ENCODE measurements around the gene ABHD15.

The ABHD15 gene, protein sequence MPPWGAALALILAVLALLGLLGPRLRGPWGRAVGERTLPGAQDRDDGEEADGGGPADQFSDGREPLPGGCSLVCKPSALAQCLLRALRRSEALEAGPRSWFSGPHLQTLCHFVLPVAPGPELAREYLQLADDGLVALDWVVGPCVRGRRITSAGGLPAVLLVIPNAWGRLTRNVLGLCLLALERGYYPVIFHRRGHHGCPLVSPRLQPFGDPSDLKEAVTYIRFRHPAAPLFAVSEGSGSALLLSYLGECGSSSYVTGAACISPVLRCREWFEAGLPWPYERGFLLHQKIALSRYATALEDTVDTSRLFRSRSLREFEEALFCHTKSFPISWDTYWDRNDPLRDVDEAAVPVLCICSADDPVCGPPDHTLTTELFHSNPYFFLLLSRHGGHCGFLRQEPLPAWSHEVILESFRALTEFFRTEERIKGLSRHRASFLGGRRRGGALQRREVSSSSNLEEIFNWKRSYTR

DNA sequence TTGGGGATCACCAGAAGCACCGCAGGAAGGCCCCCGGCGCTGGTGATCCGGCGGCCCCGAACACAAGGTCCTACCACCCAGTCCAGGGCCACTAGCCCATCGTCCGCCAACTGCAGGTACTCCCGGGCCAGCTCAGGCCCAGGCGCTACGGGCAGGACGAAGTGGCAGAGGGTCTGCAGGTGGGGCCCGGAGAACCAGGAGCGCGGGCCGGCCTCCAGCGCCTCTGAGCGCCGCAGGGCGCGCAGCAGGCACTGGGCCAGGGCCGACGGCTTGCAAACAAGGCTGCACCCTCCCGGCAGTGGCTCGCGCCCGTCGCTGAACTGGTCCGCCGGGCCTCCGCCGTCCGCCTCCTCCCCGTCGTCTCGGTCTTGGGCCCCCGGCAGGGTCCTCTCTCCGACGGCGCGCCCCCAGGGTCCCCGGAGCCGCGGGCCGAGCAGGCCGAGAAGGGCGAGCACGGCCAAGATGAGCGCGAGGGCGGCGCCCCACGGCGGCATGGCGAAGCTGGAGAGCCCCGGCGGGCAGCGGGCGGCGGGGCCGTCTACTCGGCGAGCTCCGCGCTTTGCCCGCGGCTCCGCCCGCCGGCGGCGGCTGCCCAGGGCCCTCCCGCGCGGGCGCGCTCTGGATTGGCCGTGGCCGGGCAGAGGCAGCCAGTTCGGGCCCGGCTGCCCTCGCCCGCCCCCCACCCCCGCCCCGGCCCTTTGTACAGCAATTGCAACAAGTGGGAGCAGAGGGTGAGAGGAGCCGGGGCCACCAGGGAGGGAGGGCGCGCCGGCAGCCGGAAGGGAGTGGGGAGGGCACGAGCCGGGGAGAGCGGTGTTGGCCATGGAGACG, at the start of gene ABHD15:
Gene ABHD15 (minus strand): TSS at position 565 of the 831 bp plus-strand sequence. CDS start 71 bp downstream, at position 494.
- DNase-seq: no peak

DNA sequence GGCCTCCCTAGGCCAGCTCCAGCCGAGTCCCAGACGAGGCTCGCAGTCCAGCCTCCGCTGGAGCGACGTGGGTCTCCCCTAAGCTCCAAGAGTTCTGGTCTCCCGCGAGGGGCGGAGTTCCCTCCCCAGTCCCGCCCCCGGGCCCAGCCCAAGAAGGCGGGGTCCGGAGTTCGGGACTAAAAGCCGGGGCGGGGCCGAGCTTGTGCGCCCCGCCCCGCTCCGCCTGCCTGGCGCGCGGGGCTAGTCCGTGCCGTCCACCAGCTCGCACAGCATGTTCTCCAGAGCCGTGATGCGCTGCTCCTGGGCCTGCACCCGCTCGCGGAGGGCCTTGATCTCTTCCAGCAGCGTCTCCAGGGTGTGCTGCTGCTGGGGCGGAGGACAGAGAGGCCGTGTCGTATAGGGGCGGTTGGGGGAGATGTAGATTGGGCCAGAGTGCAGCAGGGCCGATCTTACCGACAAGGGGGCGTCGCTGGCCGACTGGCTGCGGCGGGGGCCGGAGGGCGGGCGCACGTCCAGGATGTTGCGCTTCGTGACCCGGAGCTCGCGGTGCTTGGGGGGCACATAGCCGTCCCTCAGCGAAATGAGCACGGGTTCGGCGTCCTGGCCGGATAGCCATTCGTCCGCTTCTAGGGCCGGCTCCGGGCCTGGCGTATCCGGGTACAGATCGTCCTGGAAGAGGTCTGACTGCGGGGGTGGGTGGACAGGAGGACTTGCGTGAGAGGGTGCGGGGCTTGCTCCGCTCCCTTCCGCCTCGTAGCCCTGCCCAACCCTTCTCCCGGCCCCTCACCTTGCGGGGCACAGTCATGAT, 48.9 kb upstream of the ABHD15 start:
- peak; percentile 33 for DNase-seq

DNA sequence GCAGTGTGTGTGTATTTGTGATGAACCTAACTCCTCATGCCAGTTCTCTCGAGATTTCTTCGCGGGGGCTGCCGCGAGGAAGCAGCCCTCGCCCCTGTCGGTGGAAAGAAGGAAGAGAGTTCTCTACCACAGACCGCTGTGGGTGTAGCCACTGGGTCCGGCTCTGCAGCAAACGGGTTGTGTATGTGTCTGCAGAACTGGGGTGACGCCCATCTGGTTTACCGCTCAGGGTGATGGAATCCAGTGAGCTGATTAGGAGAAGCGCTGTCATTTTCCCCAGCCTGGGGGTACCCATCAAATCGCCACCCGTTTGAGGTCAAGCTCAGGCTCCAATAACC, 48.2 kb upstream of the ABHD15 start:
- DNase-seq: no peak

DNA sequence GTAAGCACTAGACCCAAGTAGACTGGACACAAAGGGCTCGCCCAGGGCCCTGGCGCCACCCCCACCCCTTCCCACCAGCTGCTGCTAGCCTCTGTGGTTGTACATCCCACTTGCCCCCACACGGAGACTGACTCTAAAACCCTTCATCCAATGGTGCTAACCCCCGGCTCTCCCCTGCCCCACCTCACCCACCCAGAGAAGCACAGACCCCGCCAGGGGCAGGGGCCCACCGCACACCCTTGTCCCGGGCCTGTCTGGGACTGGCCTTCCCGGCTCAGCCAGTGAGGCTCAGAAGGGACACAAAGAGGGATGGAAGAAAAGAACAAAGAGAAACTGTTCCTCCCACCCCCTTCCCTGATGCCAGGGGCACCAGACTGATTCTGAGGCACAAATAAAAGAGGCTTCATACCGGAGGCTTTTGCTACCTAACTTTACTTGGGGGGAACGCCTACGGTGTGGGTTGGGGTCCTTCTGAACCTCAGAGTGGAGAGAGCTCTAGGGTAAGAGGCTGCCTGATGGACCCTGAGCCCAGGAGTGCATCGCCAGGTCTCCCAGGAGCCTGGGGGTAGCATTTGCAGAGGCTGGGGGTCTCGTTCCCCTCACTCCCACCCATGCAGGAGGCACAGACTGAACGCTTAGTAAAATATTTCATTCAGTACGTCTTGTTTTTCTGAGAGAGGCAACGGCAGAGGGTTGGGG, 47.7 kb upstream of the ABHD15 start:
- DNase-seq: no peak

DNA sequence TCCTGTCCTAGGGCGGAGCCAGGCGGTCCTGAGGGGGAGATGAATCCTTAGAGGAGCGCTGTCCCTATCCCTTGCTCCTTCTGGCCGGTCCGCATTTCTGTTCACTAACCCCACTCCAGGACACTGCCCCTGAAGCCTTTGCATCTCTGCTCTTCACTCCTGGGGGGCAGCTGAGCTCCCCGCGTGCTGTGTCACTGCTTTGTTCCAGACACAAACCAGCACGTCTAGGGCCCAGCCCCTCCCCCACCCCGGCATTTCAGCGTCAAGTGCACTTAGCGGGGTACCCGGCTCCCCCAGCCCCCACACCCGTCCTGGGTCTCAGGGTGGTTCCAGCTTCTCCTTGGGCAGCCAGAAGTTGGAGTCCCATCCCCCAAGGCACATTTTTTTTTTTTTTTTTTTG, 47.0 kb upstream of the ABHD15 start:
- DNase-seq: no peak

DNA sequence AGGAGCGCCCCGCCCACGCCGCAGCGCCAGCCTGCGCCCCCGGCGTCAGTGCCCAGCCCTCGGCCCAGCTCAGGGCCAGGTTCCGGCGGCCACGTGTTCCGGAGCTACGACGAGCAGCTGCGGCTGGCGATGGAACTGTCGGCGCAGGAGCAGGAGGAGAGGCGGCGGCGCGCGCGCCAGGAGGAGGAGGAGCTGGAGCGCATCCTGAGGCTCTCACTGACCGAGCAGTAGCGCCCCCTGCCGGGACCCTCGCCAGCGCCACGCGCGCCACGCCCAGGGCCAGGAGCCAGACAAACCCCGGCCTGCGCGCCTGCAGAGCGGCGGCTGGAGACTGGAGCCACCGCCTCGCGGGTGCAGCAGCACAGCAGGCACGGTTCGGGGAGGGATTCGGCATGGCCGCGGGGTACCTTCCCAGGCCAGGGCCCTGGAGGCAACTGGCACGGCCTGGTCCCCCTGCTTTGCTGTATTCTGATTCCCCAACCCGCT, 46.6 kb upstream of the ABHD15 start:
- DNase-seq: no peak

DNA sequence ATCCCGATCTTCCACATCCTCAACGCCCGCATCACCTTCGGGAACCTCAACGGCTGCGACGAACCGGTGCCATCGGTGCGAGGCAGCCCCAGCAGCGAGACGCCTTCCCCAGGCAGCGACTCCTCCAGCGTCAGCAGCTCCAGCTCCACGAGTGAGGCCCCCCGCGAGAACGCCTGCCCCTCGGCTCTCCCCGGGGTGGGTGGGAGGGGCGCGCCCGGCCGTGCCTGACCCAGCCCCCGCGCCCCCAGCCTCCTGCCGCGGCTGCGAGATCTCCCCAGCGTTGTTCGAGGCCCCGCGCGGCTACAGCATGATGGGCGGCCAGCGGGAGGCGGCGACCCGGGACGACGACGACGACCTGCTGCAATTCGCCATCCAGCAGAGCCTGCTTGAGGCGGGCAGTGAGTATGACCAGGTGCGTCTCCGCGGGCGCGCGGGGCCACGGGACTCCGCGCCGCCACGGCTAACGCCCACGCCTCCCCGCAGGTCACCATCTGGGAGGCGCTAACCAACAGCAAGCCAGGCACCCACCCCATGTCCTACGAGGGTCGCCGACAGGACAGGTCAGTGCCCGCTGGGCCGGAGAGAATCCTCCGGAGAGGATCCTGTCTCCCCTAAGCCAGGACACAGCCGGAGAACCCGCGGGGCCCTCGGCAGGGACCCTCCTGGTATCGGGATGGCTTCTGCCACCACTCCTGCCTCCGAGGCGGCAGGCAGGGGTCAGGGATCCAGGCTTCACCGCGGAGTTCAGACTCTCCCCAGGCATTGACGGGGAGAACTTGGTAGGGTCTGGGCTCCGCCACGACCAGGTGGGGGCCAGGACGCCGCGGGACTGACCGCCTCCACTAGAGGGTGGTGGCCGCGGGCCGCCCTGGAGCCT, 45.8 kb upstream of the ABHD15 start:
- no peak for DNase-seq

DNA sequence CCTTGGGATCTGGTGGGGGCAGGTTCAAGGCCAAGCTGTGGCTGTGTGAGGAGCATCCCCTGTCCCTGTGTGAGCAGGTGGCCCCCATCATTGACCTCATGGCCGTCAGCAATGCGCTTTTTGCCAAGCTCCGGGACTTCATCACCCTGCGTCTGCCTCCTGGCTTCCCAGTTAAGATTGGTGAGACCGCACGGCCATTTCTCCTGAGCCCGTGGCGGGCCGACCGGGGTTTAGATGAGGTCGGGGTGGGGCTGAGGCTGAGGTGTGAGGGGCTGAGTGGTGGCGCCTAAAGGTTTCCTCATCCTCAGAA, 45.2 kb upstream of the ABHD15 start:
- no peak for DNase-seq

DNA sequence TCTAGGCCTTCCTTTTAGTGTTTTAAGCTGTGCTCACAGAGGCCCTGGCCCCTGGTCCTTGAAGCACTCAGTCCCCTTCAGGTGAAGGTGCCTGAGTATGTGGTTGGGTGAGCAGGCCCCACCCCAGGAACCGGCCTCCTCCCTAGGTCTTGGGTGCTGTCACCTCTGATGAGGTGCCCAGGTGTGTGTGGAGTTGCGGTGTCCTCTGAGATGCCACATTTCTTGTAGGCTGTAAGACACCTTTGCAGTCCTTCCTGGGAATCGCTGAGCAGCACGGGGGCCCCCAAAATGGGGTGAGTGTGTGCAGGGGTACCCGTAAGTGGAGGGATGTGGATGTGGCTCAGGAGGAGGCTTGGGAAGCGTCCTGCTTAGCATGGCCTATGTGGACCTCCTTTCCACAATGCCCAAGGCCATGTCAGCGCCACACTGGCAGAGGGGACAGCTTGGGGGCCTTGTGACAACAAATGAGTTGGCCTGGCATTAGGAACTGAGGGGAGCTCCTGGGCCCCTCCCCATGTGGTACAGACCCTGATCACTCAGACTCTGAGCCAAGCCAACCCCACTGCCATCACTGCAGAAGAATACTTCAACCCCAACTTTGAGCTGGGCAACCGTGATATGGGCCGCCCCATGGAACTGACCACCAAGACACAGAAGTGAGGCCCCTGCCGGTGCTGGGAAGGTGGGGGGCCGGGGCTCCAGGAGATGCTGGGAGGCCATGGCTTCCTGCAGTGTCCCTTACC, 44.7 kb upstream of the ABHD15 start:
- no peak for DNase-seq

DNA sequence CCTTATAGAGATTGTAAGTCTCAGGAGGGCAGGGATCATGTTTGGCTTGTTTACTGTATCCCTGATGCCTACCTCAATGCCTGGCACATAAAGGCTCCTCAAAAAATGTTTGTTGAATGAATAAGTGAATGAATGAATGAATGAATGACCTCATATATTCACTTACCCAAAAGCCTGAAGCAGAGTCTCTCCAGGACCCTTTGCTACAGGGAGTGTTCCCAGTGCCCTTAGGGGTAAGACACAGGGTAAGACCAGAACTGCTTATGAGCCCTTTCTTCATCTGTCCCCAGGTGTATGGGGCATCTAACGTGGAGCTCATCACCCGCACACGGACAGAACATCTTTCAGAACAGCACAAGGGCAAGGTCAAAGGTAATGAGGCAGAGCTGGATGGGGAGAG, 43.6 kb upstream of the ABHD15 start:
- no peak for DNase-seq

DNA sequence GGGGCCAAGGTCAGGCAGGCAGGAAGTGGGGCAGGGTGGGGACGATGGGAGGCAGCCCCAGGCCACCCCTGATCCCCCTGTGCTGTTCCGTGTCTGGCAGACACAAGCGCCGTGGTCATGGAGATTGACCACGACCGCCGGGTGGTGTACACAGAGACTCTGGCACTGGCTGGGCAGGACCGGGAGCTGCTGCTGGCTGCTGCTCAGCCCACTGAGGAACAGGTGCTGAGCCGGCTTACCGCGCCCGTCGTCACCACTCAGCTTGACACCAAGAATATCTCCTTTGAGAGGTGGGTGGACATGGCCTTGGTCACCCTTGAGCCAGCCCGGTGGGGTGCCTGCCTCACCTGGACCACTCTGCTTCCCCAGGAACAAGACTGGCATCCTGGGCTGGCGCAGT, 42.1 kb upstream of the ABHD15 start:
- DNase-seq: no peak

DNA sequence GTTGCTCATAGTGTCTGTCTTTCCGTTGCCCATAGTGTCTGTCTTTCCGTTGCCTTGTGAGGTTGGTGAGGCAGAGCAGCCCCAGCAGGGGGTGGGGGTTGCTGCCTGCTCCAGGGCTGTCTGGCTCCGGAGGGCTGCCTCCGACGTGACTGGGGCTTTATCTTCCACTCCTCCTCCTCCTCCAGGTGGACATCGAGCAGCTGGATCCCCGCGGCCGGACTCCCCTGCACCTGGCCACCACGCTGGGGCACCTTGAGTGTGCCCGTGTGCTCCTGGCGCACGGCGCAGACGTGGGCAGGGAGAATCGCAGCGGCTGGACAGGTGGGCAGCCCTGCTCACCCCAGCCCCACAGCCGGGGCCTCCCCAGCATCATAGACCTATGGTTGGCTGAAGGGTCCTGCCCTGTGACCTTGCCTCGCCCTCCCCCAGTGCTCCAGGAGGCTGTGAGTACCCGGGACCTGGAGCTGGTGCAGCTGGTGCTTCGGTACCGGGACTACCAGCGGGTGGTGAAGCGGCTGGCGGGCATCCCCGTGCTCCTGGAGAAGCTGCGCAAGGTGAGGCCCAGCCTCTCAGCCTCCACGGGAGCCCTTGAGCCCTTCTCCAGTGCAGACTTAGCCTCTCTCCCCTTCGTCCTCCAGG, 40.8 kb upstream of the ABHD15 start:
- no peak for DNase-seq

DNA sequence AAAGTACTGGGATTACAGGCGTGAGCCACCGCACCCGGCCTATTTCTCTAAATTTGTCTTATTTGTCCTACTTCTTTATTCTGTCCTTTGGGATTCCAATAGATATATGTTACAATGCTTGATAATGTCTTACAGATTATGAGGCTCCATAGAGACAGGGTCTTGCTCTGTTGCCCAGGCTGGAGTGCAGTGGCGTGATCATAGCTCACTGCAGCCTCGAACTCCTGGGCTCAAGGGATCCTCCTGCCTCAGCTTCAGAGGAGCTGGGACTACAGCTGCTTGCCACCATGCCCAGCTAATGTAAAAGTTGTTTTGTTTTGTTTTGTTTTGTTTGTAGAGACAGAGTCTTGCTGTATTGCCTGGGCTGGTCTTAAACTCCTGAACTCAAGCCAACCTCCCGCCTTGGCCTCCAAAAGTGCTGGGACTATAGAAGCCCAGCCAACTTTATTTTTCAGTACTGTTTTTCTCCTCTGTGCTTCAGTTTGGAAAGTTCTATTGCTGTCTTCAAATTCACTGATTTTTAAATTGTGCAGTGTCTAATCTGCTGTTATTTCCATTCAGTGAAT, 36.4 kb upstream of the ABHD15 start:
- DNase-seq: no peak

DNA sequence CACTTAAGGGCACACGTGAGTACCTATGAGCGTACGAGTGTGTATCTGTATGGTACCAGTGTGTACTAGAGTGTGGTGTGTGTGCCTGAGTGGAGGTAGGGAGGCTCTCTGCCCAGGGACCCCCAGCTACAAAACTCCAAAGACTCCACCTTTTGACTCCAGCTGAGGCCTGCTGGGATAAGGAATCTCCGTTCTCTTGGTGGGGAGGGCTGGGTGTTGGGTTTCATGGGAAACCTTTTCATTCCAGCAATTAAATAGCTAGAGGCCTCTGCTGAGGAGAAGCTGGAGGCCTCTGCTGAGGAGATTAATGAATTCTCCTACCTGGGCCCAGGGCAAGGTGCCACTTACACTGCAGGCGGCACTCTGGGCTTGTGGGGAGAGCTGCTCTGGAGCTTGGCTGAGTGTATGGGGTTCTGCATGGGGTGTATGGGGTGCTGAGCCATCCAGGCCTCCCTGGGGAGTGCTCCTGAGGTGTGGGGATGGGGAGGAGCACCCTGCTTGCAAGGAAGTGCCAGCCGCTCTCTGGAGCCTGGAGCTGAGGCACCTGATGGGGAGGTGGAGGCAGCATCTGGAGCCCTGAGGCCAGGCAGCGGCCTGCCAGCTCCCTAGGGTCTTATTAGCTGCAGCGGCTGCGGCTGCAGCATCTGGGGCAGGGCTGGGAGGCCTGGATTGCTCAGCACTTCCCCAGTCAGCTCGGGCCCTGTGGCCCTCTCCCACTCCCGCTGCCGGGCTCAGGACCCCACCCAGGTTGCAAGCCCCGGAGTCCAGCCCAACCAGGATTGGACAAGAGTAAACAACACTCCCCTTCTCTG, 30.7 kb upstream of the ABHD15 start:
- no peak for DNase-seq

DNA sequence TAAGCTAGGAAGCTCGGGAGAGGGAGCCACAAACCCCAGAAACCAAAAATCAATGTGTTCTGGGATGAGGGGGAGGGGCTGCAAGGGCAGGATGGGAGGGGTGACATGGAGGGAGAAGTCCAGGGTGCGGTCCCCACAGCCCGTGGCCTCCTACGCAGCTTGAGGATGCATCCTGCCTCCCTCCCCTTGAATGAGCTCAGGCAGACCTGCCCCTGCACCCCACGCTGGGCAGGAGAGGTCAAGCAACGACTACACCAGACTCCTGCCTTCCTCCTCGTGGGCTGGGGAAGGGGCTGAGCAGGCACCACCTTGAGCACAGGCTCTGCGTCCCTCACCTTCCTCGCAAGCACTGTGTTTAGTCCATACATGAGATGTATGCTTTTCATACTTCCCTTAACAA, 30.0 kb upstream of the ABHD15 start:
- DNase-seq: no peak

DNA sequence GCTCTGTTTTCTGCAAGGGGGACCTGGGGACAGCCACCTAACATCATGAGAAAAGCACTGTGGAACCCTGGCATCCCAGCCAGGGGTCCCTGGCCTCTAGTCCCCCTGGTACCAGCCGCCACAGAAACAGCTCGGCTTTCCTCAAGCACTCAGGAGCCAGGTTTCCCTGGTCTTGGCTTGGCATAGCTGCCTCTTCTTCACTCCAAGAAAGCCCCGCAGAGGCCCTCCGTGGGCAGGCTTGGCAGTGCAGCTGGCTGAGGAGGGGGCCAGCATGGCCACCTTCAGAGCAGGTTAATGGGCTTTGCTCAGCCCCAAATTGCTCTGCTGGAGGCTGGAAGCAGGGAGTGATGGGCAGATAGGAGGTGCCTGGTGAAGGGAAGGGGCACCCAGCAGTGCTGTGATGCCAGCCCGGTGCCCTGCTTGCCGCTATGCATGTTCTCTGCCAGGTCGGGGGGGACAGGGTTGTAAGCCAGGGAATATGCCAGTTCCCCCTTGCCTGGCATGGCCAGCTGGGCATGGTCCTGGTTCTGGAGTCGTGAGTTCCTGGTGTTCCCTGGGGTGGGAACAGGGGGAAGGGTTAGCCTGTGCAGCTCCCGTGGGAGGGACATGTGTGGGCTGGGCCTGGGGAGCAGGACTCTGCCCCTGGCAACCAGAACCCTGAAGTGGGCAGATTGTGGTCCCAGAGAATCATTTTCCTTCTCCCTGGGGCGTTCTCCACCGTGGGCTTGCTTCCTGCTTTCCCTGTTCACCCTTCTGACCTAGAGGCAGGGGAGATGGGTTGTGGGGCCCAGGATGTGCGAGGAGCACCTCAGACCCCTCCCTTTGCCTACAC, 29.3 kb upstream of the ABHD15 start:
- no peak for DNase-seq

DNA sequence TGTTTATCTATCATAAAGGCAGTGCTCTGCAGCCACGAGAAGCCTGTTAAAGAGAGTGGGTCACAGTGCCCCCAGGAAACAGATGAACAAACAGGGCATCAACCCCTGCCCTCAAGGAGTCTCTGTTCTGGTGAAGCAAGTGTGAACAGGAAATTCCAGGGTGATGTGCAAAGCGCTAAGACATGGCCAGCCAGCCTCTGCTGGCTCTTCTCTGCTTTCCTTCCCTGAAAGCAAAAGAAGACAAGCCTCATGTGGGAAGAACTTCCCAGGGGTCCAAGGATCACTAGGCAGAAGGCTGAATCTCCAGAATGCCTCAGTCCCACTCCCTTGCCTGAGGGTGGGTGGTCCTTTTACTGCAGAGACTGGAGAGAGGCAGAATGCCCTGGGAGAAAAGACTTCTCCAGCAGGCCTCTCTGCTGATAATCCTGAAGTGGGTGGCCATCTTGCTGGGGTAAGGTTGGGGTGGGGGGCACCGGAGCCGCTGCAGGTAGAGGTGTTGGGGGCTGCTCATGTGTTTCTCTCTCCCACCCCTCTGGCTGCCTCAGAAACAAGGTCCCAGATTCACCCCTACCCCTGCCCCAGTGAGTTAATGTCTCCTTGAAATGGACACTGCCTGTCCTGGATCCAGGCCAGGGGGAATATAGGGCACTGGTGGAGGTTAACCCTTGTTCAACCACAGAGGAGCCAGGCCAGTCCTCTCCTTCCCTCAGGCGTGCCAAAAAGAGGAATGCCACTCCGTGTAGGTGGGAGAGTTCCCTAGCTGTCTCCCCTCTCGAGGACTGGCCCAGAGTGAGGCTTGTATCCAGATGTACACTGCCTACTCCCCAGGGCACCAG, 28.5 kb upstream of the ABHD15 start:
- DNase-seq: no peak
